ENCODE data around the gene FBXO10.
A peak's percentile ranks its signal among the peaks of the same experiment; 100 is the strongest.

The FBXO10 gene

GRCh38 chr9:37593883-37594448, 17.8 kb upstream of the FBXO10 start:
- no peak for DNase-seq (ENCODE audit: low read depth)

GRCh38 chr9:37592108-37592951, 16.1 kb upstream of the FBXO10 start, which contains the start of gene TOMM5:
TSS of gene TOMM5 (minus strand) at chr9:37592597. CDS start at chr9:37592532, 65 bp downstream.
- peak; percentile 96 for DNase-seq (ENCODE audit: low read depth)

GRCh38 chr9:37587521-37587920, 11.3 kb upstream of the FBXO10 start:
- DNase-seq (ENCODE audit: low read depth), result no peak

- no peak for DNase-seq (ENCODE audit: low read depth)
Measured at GRCh38 chr9:37583522-37584121, 7.4 kb upstream of the FBXO10 start.

- DNase-seq (ENCODE audit: low read depth), result peak; percentile 85
Measured at GRCh38 chr9:37582548-37583157, 6.5 kb upstream of the FBXO10 start.

GRCh38 chr9:37575511-37575914, 667 bp downstream of the FBXO10 start:
- DNase-seq (ENCODE audit: low read depth), result no peak

- DNase-seq (ENCODE audit: low read depth), result peak; percentile 55
Measured at GRCh38 chr9:37575001-37575400, 1.2 kb downstream of the FBXO10 start.

- DNase-seq (ENCODE audit: low read depth), result peak; percentile 76
Measured at GRCh38 chr9:37574241-37574721, 1.9 kb downstream of the FBXO10 start.

- DNase-seq (ENCODE audit: low read depth), result no peak
Measured at GRCh38 chr9:37571282-37571681, 4.9 kb downstream of the FBXO10 start.

GRCh38 chr9:37566716-37567115, 9.5 kb downstream of the FBXO10 start:
- DNase-seq (ENCODE audit: low read depth), result no peak

- DNase-seq (ENCODE audit: low read depth), result no peak
Measured at GRCh38 chr9:37565661-37566618, 10.2 kb downstream of the FBXO10 start.

- DNase-seq (ENCODE audit: low read depth), result no peak
Measured at GRCh38 chr9:37564916-37565315, 11.3 kb downstream of the FBXO10 start.

GRCh38 chr9:37563806-37564513, 12.2 kb downstream of the FBXO10 start:
- no peak for DNase-seq (ENCODE audit: low read depth)

- no peak for DNase-seq (ENCODE audit: low read depth)
Measured at GRCh38 chr9:37562826-37563225, 13.4 kb downstream of the FBXO10 start.

- no peak for DNase-seq (ENCODE audit: low read depth)
Measured at GRCh38 chr9:37561682-37562081, 14.5 kb downstream of the FBXO10 start.

GRCh38 chr9:37559855-37560592, 16.2 kb downstream of the FBXO10 start:
- DNase-seq (ENCODE audit: low read depth), result no peak

- no peak for DNase-seq (ENCODE audit: low read depth)
Measured at GRCh38 chr9:37559125-37559524, 17.1 kb downstream of the FBXO10 start.

GRCh38 chr9:37555786-37556185, 20.4 kb downstream of the FBXO10 start:
- peak; percentile 79 for DNase-seq (ENCODE audit: low read depth)

- peak; percentile 38 for DNase-seq (ENCODE audit: low read depth)
Measured at GRCh38 chr9:37554318-37554717, 21.9 kb downstream of the FBXO10 start.

- DNase-seq (ENCODE audit: low read depth), result no peak
Measured at GRCh38 chr9:37551888-37552287, 24.3 kb downstream of the FBXO10 start.

All from iris pigment epithelial cell (primary cell).